Measurements from ENCODE around the gene PLPP6. TPM values are rescaled to one million over a fixed set of nuclear protein-coding genes. Genes with fewer than 3 reads are reported as not detected.

Gene PLPP6
- total and polyA plus RNA-seq, 2 of the 8 experiments (the other 6 are each of a cell fraction or from before 2014, with no cell fraction given) = 11.8 to 13.3 TPM

DNA sequence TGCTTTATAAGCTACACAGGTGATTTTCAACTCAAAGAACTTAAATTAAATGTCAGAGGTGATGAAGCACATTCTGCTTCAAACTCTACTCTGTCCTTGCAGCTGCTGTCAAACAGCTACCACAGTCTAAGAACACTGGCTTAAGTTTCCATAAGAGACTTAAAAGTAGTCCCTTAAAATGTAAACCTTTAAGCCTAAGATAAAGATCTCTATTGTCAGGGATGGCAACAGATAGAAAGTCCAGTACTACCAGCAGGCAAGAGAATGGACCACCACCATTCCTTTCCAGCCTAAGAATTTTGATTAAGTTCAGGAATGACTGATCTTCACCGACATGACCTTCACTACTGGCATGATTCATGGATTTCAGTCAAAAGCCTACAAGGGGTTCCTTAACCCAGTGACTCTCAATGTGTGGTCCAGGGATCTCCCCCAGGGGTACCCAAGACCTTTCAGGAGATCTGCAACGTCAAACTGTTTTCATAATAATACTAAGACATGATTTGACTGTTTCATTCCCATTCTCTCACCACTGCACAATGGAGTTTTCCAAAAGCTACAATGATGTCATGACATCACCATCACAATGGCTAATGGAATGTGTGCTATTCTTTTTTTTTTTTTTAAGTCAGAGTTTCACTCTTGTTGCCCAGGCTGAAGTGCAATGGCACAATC is 41.1 kb upstream of the PLPP6 start (continued):
- TF ChIP-seq BACH1 (IDR thresholded peaks at IDR 0.05; ENCODE audit: low read length) = no peak
- TF ChIP-seq POU5F1 (IDR thresholded peaks at IDR 0.05; ENCODE audit: low read depth, low read length) = no peak
- no peak for TF ChIP-seq SP1 (IDR thresholded peaks at IDR 0.05; ENCODE audit: low read depth, low read length)
- TF ChIP-seq CBX8 (IDR thresholded peaks at IDR 0.05; ENCODE audit: borderline replicate concordance, low read depth, low read length) = no peak
- peak; percentile 36; the same call in 1 of the 2 replicates for TF ChIP-seq TEAD4 (IDR thresholded peaks at IDR 0.05; ENCODE audit: low read depth, low read length)
- TF ChIP-seq, protein P1, sequence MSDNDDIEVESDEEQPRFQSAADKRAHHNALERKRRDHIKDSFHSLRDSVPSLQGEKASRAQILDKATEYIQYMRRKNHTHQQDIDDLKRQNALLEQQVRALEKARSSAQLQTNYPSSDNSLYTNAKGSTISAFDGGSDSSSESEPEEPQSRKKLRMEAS (IDR thresholded peaks at IDR 0.05) = 0 out of 2 replicates have a peak, but pooled peaks have one; percentile 7
- TF ChIP-seq TCF12 (IDR thresholded peaks at IDR 0.05; ENCODE audit: low read depth, low read length) = no peak
- no peak for TF ChIP-seq SP2 (IDR thresholded peaks at IDR 0.05; ENCODE audit: low read length)
- TF ChIP-seq CEBPB (IDR thresholded peaks at IDR 0.05; ENCODE audit: low read depth, low read length) = no peak
- TF ChIP-seq EP300 (IDR thresholded peaks at IDR 0.05; ENCODE audit: borderline replicate concordance in 1 of 2, low read depth in 2 of 2, low read length in 2 of 2) = no peak
- TF ChIP-seq RFX5 (IDR thresholded peaks at IDR 0.05; ENCODE audit: borderline replicate concordance, low read depth, low read length) = no peak

Measured in H1 (cell line).